K562 (cell line): ENCODE measurements around the gene CDK14. TPM values are rescaled to one million over a fixed set of nuclear protein-coding genes. Genes with fewer than 3 reads are reported as not detected.

Experiments
- ATAC-seq: fragments of 200-7000 bp; cut with Tn5 transposase; 3 replicates; pipeline ENCODE4 v1.9.1; 2020; ENCODE audit warnings: moderate library complexity
- BruUV-seq: library from RNA; stranded (reverse); fragments of 400-500 nt; replicated peaks from 2 replicates; lab custom pipeline; 2021; lab: Mats Ljungman, UMichigan
- CTCF ChIA-PET: fragments of 300-600 bp; formaldehyde crosslinking; extraction: SDS; loops from one replicate; lab custom pipeline; 2021; ENCODE audit warnings: low intra/inter-chr PET ratio; lab: Yijun Ruan, JAX
- POLR2A ChIA-PET: fragments of 300-600, 350-650 bp; sonication (Branson Sonifier 250); formaldehyde crosslinking; extraction: SDS; loops from one replicate; lab custom pipeline; 2021; ENCODE audit warnings: antibody characterized with exemption, inconsistent platforms; lab: Yijun Ruan, JAX
- DNase-seq, 4 experiments: peaks; one replicate each; pipeline versions ENCODE4 v3.0.0 to v3.0.0-alpha.2; 2011 to 2018; ENCODE audit warnings: low spot score in 3 of 4, mixed read lengths in 3 of 4; ENCODE audit errors: extremely low read depth in 1 of 4
- FAIRE-seq: peaks from 2 replicates; lab custom pipeline; 2011; peaks lifted over from hg19 to GRCh38; lab: Jason Lieb, UNC
- H2AFZ ChIP-seq: 2 replicates; pipeline ENCODE4 v1.6.0; 2011; ENCODE audit warnings: low read depth, low read length, control low read depth, inconsistent platforms
- H3K27ac ChIP-seq: fragments of 200-600 bp; 3 replicates; pipeline ENCODE4 v1.8.0; 2011; ENCODE audit warnings: low read depth, mild to moderate bottlenecking, control low read depth, inconsistent platforms, low read length, moderate library complexity, mixed read lengths; ENCODE audit errors: extremely low read depth
- H3K27me3 ChIP-seq, 2 experiments: fragments of 300-600 bp in 1 of 2; 2 replicates in 1 of 2; 3 replicates in 1 of 2; pipeline versions ENCODE4 v1.6.0 to v1.8.0; 2011; ENCODE audit warnings: inconsistent platforms in 2 of 2, low read length in 2 of 2, mild to moderate bottlenecking in 1 of 2, mixed read lengths in 1 of 2, moderate library complexity in 1 of 2; ENCODE audit not compliant: control insufficient read depth in 2 of 2, insufficient read depth in 2 of 2
- H3K36me3 ChIP-seq: fragments of 300-600 bp; 3 replicates; pipeline ENCODE4 v1.8.0; 2011; ENCODE audit warnings: mild to moderate bottlenecking, low read length, inconsistent platforms; ENCODE audit not compliant: control insufficient read depth, insufficient read depth
- H3K4me1 ChIP-seq, 2 experiments: fragments of 200-600 bp in 1 of 2; replicated peaks in 1 of 2; 2 replicates in 1 of 2; 3 replicates in 1 of 2; pipeline versions ENCODE4 v1.5.1 to v1.8.0; 2011; ENCODE audit warnings: inconsistent platforms in 2 of 2, low read length in 2 of 2, mild to moderate bottlenecking in 1 of 2, mixed read lengths in 1 of 2, moderate library complexity in 1 of 2; ENCODE audit not compliant: control insufficient read depth in 2 of 2, insufficient read depth in 2 of 2
- H3K4me2 ChIP-seq: 2 replicates; pipeline ENCODE4 v1.6.1; 2011; ENCODE audit warnings: low read length, control low read depth, inconsistent platforms, mixed read lengths; ENCODE audit not compliant: insufficient read depth
- H3K4me3 ChIP-seq: fragments of 200-600 bp; sonication (generic), shearing (Covaris generic); 2 replicates; pipeline ENCODE4 v1.5.1; 2016; ENCODE audit warnings: control low read depth, inconsistent platforms
- H3K79me2 ChIP-seq: fragments of 200-600 bp; 3 replicates; pipeline ENCODE4 v1.8.0; 2011; ENCODE audit warnings: low read length, inconsistent platforms; ENCODE audit not compliant: control insufficient read depth, insufficient read depth
- H3K9ac ChIP-seq, 2 experiments: 2 replicates each; pipeline versions ENCODE4 v1.6.0 to v1.6.1; 2011; ENCODE audit warnings: low read depth in 2 of 2, low read length in 2 of 2, control low read depth in 1 of 2, inconsistent platforms in 1 of 2, mild to moderate bottlenecking in 1 of 2, mixed read lengths in 1 of 2; ENCODE audit not compliant: insufficient read depth in 1 of 2
- H3K9me1 ChIP-seq: one replicate; pipeline ENCODE4 v1.6.0; 2011; ENCODE audit warnings: inconsistent platforms, mild to moderate bottlenecking, low read length, moderate library complexity; ENCODE audit not compliant: control insufficient read depth, insufficient read depth
- H3K9me3 ChIP-seq: replicated peaks from 2 replicates; pipeline ENCODE4 v1.5.1; 2011; ENCODE audit warnings: low read depth, low read length, inconsistent platforms; ENCODE audit not compliant: control insufficient read depth, insufficient read depth
- H4K20me1 ChIP-seq: replicated peaks from 2 replicates; pipeline ENCODE4 v1.6.1; 2011; ENCODE audit warnings: low read length, inconsistent platforms, mixed read lengths; ENCODE audit not compliant: control insufficient read depth, insufficient read depth
- MAFK ChIP-seq: IDR thresholded peaks from 2 replicates; pipeline ENCODE4 v1.6.1; 2011; ENCODE audit warnings: low read length, improper control_type of control experiment
- NFE2 ChIP-seq: IDR thresholded peaks from 2 replicates; pipeline ENCODE4 v1.6.1; 2014; ENCODE audit warnings: antibody characterized with exemption, low read depth
- NR3C1 ChIP-seq: sonication (generic); formaldehyde crosslinking; IDR thresholded peaks from 2 replicates; pipeline ENCODE4 v1.8.1; 2022; ENCODE audit warnings: missing genetic modification reagents
- PREB ChIP-seq: sonication (generic); formaldehyde crosslinking; IDR thresholded peaks from 2 replicates; pipeline ENCODE4 v1.8.1; 2023; ENCODE audit warnings: mild to moderate bottlenecking, missing genetic modification reagents
- ZBTB12 ChIP-seq: fragments of 250-450 bp; sonication (Bioruptor Pico); IDR thresholded peaks from 2 replicates; pipeline ENCODE4 v1.4.0; 2020
- ZNF79 ChIP-seq: fragments of 250-450 bp; sonication (Bioruptor Pico); IDR thresholded peaks from 2 replicates; pipeline ENCODE4 v1.4.0; 2020; ENCODE audit warnings: low read depth, mild to moderate bottlenecking, moderate library complexity
- WGBS: fragments of 100-300 bp; shearing (Covaris generic); methylation state at CpG from one replicate; pipeline ENCODE4 v1.1.6; 2016; ENCODE audit warnings: low coverage, mixed read lengths; ENCODE audit not compliant: insufficient coverage; ENCODE audit errors: missing lambda C conversion rate; 5-methylcytosine and 5-hydroxymethylcytosine counted together
- in situ Hi-C: fragments of 300-500 bp; cut with MboI; formaldehyde crosslinking; loops from 4 replicates; pipeline ENCODE4 v1.15.0; 2018; ENCODE audit warnings: inconsistent platforms, mixed read lengths
- intact Hi-C: fragments of 100-400 bp; cut with micrococcal nuclease; formaldehyde crosslinking; loops from 2 replicates; pipeline ENCODE4 v1.14.2; 2022
- polyA plus RNA-seq, 8 experiments: library from polyadenylated mRNA; depleted of rRNA in 4 of 8; stranded (reverse) in 5 of 8; unstranded in 3 of 8; fragments of >200 nt; fragmentation: Nextera tagmentation in 2 of 8; fragmentation: Illumina TruSeq in 1 of 8; extraction: Ambion mirVana in 2 of 8; extraction: Trizol in 1 of 8; gene quantifications; 2 replicates each; pipeline versions ENCODE4 v1.2.1 to v1.2.3, GENCODE V29; 2011 to 2014; ENCODE audit warnings: inconsistent platforms in 1 of 8, missing spikeins in 1 of 8
- total RNA-seq, 7 experiments: library from RNA; depleted of rRNA in 6 of 7; stranded (reverse); fragments of >200 nt in 6 of 7; fragmentation: Illumina TruSeq in 2 of 7; extraction: Trizol in 2 of 7; gene quantifications; 2 replicates each; pipeline versions ENCODE4 v1.2.1 to v1.2.3, GENCODE V29; 2011 to 2021; ENCODE audit warnings: low replicate concordance in 1 of 7

The CDK14 gene
- total and polyA plus RNA-seq, 9 of the 15 experiments (the other 6 are each of a cell fraction or from before 2014, with no cell fraction given), result 0.03 to 0.91 (median 0.16) TPM

GRCh38 chr7:90666186-90666585 is 70.1 kb downstream of the CDK14 start:
- TF ChIP-seq ZNF79 (CRISPR knock-in tag), result no peak
- no peak for TF ChIP-seq NR3C1 (CRISPR knock-in tag)
- TF ChIP-seq PREB (CRISPR knock-in tag), result no peak
- no peak for TF ChIP-seq ZBTB12 (CRISPR knock-in tag)
- no peak for TF ChIP-seq MAFK
- TF ChIP-seq NFE2, result no peak
- FAIRE-seq, result no peak
- no peaks in the 10 kb centered on the region for H3K9me3 ChIP-seq
- CTCF ChIA-PET, result no interaction called here
- BruUV-seq, result no TSS peak
- H3K9ac ChIP-seq, result no peak overlapping the region
- no peak for DNase-seq
- no peak overlapping the region for H3K4me2 ChIP-seq
- POLR2A ChIA-PET, result no interaction called here
- intact Hi-C loops, result no loop called here
- H4K20me1 ChIP-seq, result no peaks in the 10 kb centered on the region
- no peaks in the 10 kb centered on the region for H3K9me1 ChIP-seq
- H3K36me3 ChIP-seq, result no peaks in the 10 kb centered on the region
- H3K27me3 ChIP-seq, result no peaks in the 10 kb centered on the region
- no peak overlapping the region for H3K4me3 ChIP-seq
- no peaks in the 10 kb centered on the region for H3K4me1 ChIP-seq
- in situ Hi-C loops, result no loop called here
- H3K27ac ChIP-seq, result no peak overlapping the region
- WGBS, result 0% methylated on average over 4 of the region's 4 CpGs
- no peaks in the 10 kb centered on the region for H3K79me2 ChIP-seq
- H2AFZ ChIP-seq, result no peak overlapping the region
- no peak for ATAC-seq
